ENCODE data around the gene SDC3. TPM values are rescaled to one million over a fixed set of nuclear protein-coding genes. Genes with fewer than 3 reads are reported as not detected.

Gene SDC3
- total and polyA plus RNA-seq, 2 donors (not counting 1 experiment from before 2014, with no cell fraction given), result 0.30 to 4.6 TPM

DNA sequence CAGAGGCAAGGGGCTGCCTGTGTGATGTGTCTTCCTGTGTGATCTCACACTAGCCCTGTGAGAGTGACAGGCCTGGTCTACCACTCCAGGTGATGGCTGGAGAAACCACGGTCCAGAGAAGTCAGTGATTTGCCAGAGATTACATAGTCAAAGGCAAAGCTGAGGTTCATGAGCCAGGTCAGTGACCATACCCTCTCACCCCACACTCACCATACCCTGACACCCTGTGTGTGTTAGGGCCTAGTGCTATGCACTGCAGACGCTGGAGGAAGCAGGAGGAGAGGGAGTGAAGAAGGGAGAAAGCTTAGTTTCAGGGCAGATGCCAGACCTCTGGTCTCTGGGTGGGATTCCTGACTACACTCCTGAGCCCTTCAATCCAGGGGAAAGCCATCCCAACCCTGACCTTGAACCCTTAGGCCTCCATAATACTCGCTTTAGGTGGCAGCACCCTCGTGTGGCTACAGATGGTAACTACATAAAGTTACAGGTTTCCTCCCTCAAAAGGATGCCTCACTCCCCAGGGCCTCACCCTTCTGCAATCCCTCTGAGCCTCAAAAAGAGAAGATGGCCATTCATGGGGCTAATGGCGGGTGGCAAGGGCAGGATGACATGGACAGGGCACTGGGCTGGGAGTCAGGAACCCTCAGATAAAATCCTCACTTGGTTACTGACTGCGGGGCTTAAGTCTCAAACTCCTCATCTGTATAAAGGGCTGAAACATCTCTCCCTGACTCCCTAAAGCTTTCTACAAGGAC, 20.8 kb upstream of the SDC3 start:
- peaks cover 6% of the 10 kb centered on the region for H4K20me1 ChIP-seq (ENCODE audit: control insufficient read depth, insufficient read depth, low read length, poor library complexity, severe bottlenecking)
- no peaks in the 10 kb centered on the region for H3K27me3 Mint-ChIP-seq
- no peak overlapping the region for H3K27ac ChIP-seq (ENCODE audit: low read length in 2 of 2)
- ATAC-seq (ENCODE audit: low read depth) (peak; percentile 71), DNase-seq (peak; percentile 65)
- H3K4me1 Mint-ChIP-seq, result peaks cover 13% of the 10 kb centered on the region
- CTCF ChIA-PET, result interaction anchor here (0.9 to 8.4 kb wide), 18 partner anchors 9 to 210 kb away, joined by 3 to 129 read pairs (median 4); no protein-coding TSS in a partner anchor
- no peaks in the 10 kb centered on the region for H3K9me3 ChIP-seq (ENCODE audit: control extremely low read depth in 1 of 3, control insufficient read depth in 2 of 3, insufficient read depth in 1 of 3, low read length in 2 of 3)
- TF ChIP-seq EZH2 (IDR thresholded peaks at IDR 0.05; ENCODE audit: borderline replicate concordance, insufficient read depth, low read depth, low read length, poor library complexity, severe bottlenecking) (no peak), CTCF (IDR thresholded peaks at IDR 0.05) (peak; percentile 86)
- H3K9me3 Mint-ChIP-seq (ENCODE audit: insufficient read depth), result no peaks in the 10 kb centered on the region
- POLR2A ChIA-PET, result interaction anchor here (0.6 kb wide), 1 partner anchor 221 kb away, joined by 3 read pairs; no protein-coding TSS in a partner anchor
- no peak overlapping the region for H3K4me3 ChIP-seq (ENCODE audit: control extremely low read depth in 1 of 5, extremely low read depth in 1 of 5, insufficient read depth in 1 of 5, low read depth in 2 of 5, low read length in 4 of 5)
- H3K9ac ChIP-seq (ENCODE audit: low read length), result no peak overlapping the region
- no peak overlapping the region for H2AFZ ChIP-seq (ENCODE audit: insufficient read depth, low read depth, low read length, poor library complexity, severe bottlenecking)
- no peak overlapping the region for H3K4me2 ChIP-seq (replicated peaks; ENCODE audit: low read depth, low read length, poor library complexity, severe bottlenecking)
- 50% methylated on average over 1 of the region's 6 CpGs for WGBS (ENCODE audit: insufficient coverage)
- H3K27me3 ChIP-seq (replicated peaks in 1 of 4; ENCODE audit: control extremely low read depth in 1 of 4, control insufficient read depth in 3 of 4, insufficient read depth in 4 of 4, low read length in 3 of 4), result no peaks in the 10 kb centered on the region
- H3K4me3 Mint-ChIP-seq, result no peak overlapping the region
- H3K79me2 ChIP-seq (ENCODE audit: control insufficient read depth, insufficient read depth, low read length), result no peaks in the 10 kb centered on the region
- peaks cover 2 to 16% of the 10 kb centered on the region in 2 experiments for H3K36me3 ChIP-seq (replicated peaks in 1 of 2; ENCODE audit: control extremely low read depth in 1 of 2, control insufficient read depth in 1 of 2, extremely low read depth in 1 of 2, insufficient read depth in 2 of 2, low read length in 1 of 2)
- peaks cover 0 to 11% of the 10 kb centered on the region in 2 donors for H3K4me1 ChIP-seq (ENCODE audit: control insufficient read depth in 2 of 2, insufficient read depth in 2 of 2, low read length in 2 of 2)
- intact Hi-C loops (cut with micrococcal nuclease), result loop anchor here (1.0 kb wide), 3 partner anchors 128 to 210 kb away; no protein-coding TSS in a partner anchor
- peak overlapping the region; percentile 26 for H3K27ac Mint-ChIP-seq

- ATAC-seq (ENCODE audit: low read depth), result no peak
- POLR2A ChIA-PET, result interaction anchor here (0.6 to 1.1 kb wide), 2 partner anchors 209 to 221 kb away, joined by 3 to 5 read pairs; no protein-coding TSS in a partner anchor
These were observed 20.2 kb upstream of the SDC3 start for GRCh38 chr1:30928789-30929134.

More at GRCh38 chr1:30928789-30929134, 20.2 kb upstream of the SDC3 start:
- intact Hi-C loops (cut with micrococcal nuclease), result loop anchor here (1.0 kb wide), 3 partner anchors 127 to 209 kb away; no protein-coding TSS in a partner anchor
- TF ChIP-seq CTCF (IDR thresholded peaks at IDR 0.05) (no peak), EZH2 (IDR thresholded peaks at IDR 0.05; ENCODE audit: borderline replicate concordance, insufficient read depth, low read depth, low read length, poor library complexity, severe bottlenecking) (no peak)
- H3K36me3 ChIP-seq (replicated peaks in 1 of 2; ENCODE audit: control extremely low read depth in 1 of 2, control insufficient read depth in 1 of 2, extremely low read depth in 1 of 2, insufficient read depth in 2 of 2, low read length in 1 of 2), result peaks cover 2 to 11% of the 10 kb centered on the region in 2 experiments
- no peaks in the 10 kb centered on the region for H3K27me3 ChIP-seq (replicated peaks in 1 of 4; ENCODE audit: control extremely low read depth in 1 of 4, control insufficient read depth in 3 of 4, insufficient read depth in 4 of 4, low read length in 3 of 4)
- H3K27ac ChIP-seq (ENCODE audit: low read length in 2 of 2), result no peak overlapping the region
- H4K20me1 ChIP-seq (ENCODE audit: control insufficient read depth, insufficient read depth, low read length, poor library complexity, severe bottlenecking), result peaks cover 3% of the 10 kb centered on the region
- Mint-ChIP-seq H3K9me3 (ENCODE audit: insufficient read depth) (no peaks in the 10 kb centered on the region), H3K4me3 (no peak overlapping the region), H3K4me1 (peaks cover 9% of the 10 kb centered on the region), H3K27ac (no peak overlapping the region), H3K27me3 (no peaks in the 10 kb centered on the region)
- peaks cover 0 to 10% of the 10 kb centered on the region in 2 donors for H3K4me1 ChIP-seq (ENCODE audit: control insufficient read depth in 2 of 2, insufficient read depth in 2 of 2, low read length in 2 of 2)
- no peaks in the 10 kb centered on the region for H3K9me3 ChIP-seq (ENCODE audit: control extremely low read depth in 1 of 3, control insufficient read depth in 2 of 3, insufficient read depth in 1 of 3, low read length in 2 of 3)
- CTCF ChIA-PET, result interaction anchor here (0.5 to 8.4 kb wide), 19 partner anchors 8 to 1231 kb away, joined by 3 to 129 read pairs (median 3); no protein-coding TSS in a partner anchor
- no peak for DNase-seq
- H2AFZ ChIP-seq (ENCODE audit: insufficient read depth, low read depth, low read length, poor library complexity, severe bottlenecking), result no peak overlapping the region
- no peak overlapping the region for H3K9ac ChIP-seq (ENCODE audit: low read length)
- H3K4me3 ChIP-seq (ENCODE audit: control extremely low read depth in 1 of 5, extremely low read depth in 1 of 5, insufficient read depth in 1 of 5, low read depth in 2 of 5, low read length in 4 of 5), result no peak overlapping the region
- no peak overlapping the region for H3K4me2 ChIP-seq (replicated peaks; ENCODE audit: low read depth, low read length, poor library complexity, severe bottlenecking)
- 100% methylated on average over 2 of the region's 2 CpGs for WGBS (ENCODE audit: insufficient coverage)
- no peaks in the 10 kb centered on the region for H3K79me2 ChIP-seq (ENCODE audit: control insufficient read depth, insufficient read depth, low read length)

All from B cell (primary cell).